Psoas muscle (tissue), 8 donors: ENCODE data around the gene PPP1R9B. TPM values are rescaled to one million over a fixed set of nuclear protein-coding genes. Genes with fewer than 3 reads are reported as not detected.
A peak's percentile ranks its signal among the peaks of the same experiment; 100 is the strongest.

Experiments
- ATAC-seq, 4 donors: fragments of 200-7000 bp; cut with Tn5 transposase; one replicate each; pipeline ENCODE4 v1.9.1; 2020; ENCODE audit warnings: moderate library complexity in 3 of 4, mild to moderate bottlenecking in 2 of 4
- DNase-seq, 2 donors: peaks; one replicate each; pipeline ENCODE4 v3.0.0-alpha.2; 2020
- H3K27ac ChIP-seq: fragments of 200-600 bp; one replicate; pipeline ENCODE4 v1.8.0; 2022
- H3K27me3 ChIP-seq, 3 donors: fragments of 200-600 bp in 1 of 3; one replicate each; pipeline versions ENCODE4 v1.6.1 to v1.8.0; 2013 to 2022; ENCODE audit warnings: low read length in 2 of 3, mild to moderate bottlenecking in 2 of 3, moderate library complexity in 1 of 3; ENCODE audit not compliant: insufficient read depth in 3 of 3
- H3K36me3 ChIP-seq, 2 donors: fragments of 200-600 bp in 1 of 2; one replicate each; pipeline versions ENCODE4 v1.6.1 to v1.8.0; 2013 to 2022; ENCODE audit warnings: low read depth in 1 of 2, mild to moderate bottlenecking in 1 of 2, moderate library complexity in 1 of 2; ENCODE audit not compliant: insufficient read depth in 1 of 2
- H3K4me1 ChIP-seq: fragments of 200-600 bp; one replicate; pipeline ENCODE4 v1.8.0; 2022
- H3K4me3 ChIP-seq: fragments of 200-600 bp; one replicate; pipeline ENCODE4 v1.8.0; 2022; ENCODE audit warnings: mild to moderate bottlenecking
- H3K9me3 ChIP-seq: fragments of 200-600 bp; one replicate; pipeline ENCODE4 v1.8.0; 2022
- WGBS, 3 donors: extraction: QIAGEN DNeasy Blood & Tissue Kit; methylation state at CpG; one replicate each; pipeline versions ENCODE4 v1.1.6 to v1.1.7; 2013; 5-methylcytosine and 5-hydroxymethylcytosine counted together
- intact Hi-C, 2 donors: fragments of 100-400 bp; cut with DNase I; formaldehyde crosslinking; loops; one replicate each; pipeline versions ENCODE4 v1.11.0 to v1.14.2; 2022
- polyA plus RNA-seq, 3 donors: library from polyadenylated mRNA; stranded (reverse); fragments of 200-250 nt; gene quantifications; one replicate each; pipeline ENCODE4 v1.2.3, GENCODE V29; 2013
- total RNA-seq, 4 donors: library from RNA; stranded (reverse); fragmentation: NEBNext Ultra II Directional in 2 of 4; extraction: Animal tissue kit (Norgen Biotek cat#: 25700) in 2 of 4; gene quantifications; one replicate each; pipeline versions ENCODE4 v1.2.1 to v1.2.4, GENCODE V29; 2021 to 2023
- TF ChIP-seq, protein P1 (sequence below): fragments of 200-600 bp; IDR thresholded peaks from one replicate; pipeline ENCODE4 v1.8.0; 2022; ENCODE audit warnings: antibody characterized with exemption
- donor health status: healthy with polysubstance abuse.
- donor health status: DM: no; HTN: no; CAD: no; lungs with moderate emphysema.
- donor health status: Bipolar disorder and iron deficiency.
- donor health status: healthy.
- donor health status: DM: yes; HTN: yes; CAD: no.
- donor health status: DM: no; HTN: no; CAD: no.
- donor health status: DM: no; HTN: no; CAD: no.
- donor health status: DM: yes; HTN: yes; CAD: no.

PPP1R9B gene
- total and polyA plus RNA-seq, 7 donors: 7.0 to 26.5 (median 15.1) TPM

DNA sequence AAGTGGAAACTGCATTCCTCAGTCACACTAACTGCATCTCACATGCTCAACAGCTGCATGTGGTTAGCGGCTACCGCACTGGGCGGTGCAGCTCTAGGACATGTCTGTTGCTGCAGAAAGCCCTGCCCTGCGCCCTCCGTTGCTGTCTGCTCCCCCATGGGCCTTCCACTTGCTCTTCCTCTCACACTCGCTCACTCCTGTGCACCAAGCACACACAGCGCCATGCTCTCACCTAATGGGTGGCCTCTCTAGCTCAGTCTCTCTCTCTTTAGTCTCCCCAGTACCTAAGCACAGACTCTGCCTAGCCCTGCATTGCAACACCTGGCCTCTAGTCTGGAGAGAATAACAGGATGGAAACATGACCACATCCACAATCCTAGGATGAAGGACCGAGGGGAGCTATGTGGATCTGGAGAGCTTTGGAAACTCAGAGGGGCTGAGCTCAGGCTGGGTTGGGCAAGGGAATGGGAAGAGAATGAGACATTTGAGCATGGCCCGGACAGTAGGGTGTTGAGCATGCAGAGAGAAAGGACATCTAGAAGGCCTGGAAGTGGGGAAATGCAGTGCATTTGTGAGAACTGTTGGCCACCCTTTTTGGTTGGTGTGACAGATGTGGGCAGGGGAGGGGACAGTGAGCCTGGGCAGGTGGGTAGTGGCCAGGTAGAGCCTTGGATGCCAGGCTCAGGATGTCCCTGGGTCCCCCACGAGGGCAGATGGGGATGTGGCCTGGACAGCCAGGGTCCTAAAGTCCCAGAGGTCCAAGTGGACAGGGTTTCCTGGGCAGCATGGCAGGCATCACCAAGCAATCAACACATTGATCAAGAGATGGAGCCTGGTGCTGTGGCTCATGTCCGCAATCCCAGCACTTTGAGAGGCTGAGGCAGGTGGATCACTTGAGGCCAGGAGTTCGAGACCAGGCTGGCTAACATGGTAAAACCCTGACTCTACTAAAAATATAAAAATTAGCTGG, 31.4 kb upstream of the PPP1R9B start:
- intact Hi-C loops: no loop called here
- 73 to 77% (median 76%) methylated on average over 12 of the region's 12 CpGs for WGBS, 3 donors
- Histone ChIP-seq H3K27ac (no peak overlapping the region), H3K9me3 (no peaks in the 10 kb centered on the region), H3K36me3 (no peaks in the 10 kb centered on the region), H3K4me1 (peaks cover 21% of the 10 kb centered on the region), H3K27me3 (no peaks in the 10 kb centered on the region), H3K4me3 (no peak overlapping the region)
- TF ChIP-seq, protein P1, sequence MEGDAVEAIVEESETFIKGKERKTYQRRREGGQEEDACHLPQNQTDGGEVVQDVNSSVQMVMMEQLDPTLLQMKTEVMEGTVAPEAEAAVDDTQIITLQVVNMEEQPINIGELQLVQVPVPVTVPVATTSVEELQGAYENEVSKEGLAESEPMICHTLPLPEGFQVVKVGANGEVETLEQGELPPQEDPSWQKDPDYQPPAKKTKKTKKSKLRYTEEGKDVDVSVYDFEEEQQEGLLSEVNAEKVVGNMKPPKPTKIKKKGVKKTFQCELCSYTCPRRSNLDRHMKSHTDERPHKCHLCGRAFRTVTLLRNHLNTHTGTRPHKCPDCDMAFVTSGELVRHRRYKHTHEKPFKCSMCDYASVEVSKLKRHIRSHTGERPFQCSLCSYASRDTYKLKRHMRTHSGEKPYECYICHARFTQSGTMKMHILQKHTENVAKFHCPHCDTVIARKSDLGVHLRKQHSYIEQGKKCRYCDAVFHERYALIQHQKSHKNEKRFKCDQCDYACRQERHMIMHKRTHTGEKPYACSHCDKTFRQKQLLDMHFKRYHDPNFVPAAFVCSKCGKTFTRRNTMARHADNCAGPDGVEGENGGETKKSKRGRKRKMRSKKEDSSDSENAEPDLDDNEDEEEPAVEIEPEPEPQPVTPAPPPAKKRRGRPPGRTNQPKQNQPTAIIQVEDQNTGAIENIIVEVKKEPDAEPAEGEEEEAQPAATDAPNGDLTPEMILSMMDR: no peak
- DNase-seq: peak; percentile 16 to 44
- ATAC-seq: no peak

DNA sequence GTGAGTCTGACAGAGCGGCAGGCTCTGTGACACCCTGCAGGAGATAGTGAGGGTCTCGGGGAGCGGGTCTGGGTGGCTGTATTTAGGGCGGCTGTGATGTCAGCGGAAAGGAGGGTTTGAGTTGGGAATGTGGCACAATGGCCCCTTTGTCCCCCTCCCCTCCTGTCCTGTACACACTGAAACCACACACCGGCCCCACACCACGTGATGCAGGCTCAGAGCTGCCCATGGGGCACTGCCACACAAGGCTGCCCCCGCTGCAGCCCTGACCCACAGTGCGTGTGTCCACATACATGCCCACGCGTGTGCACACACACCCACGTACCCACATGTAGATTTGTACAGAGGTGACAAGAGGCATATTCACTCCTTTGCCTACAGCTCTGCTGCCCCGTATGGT, 30.7 kb upstream of the PPP1R9B start:
- WGBS, 3 donors: 83 to 87% (median 87%) methylated on average over 13 of the region's 13 CpGs
- peaks cover 0 to 6% of the 10 kb centered on the region in 2 donors for H3K36me3 ChIP-seq
- H3K9me3 ChIP-seq: no peaks in the 10 kb centered on the region
- no peaks in the 10 kb centered on the region for H3K27me3 ChIP-seq
- H3K4me3 ChIP-seq: no peak overlapping the region
- DNase-seq: peak; percentile 13 to 47
- intact Hi-C loops: no loop called here
- H3K4me1 ChIP-seq: peaks cover 27% of the 10 kb centered on the region
- ATAC-seq: no peak
- TF ChIP-seq, protein P1: no peak
- H3K27ac ChIP-seq: no peak overlapping the region

DNA sequence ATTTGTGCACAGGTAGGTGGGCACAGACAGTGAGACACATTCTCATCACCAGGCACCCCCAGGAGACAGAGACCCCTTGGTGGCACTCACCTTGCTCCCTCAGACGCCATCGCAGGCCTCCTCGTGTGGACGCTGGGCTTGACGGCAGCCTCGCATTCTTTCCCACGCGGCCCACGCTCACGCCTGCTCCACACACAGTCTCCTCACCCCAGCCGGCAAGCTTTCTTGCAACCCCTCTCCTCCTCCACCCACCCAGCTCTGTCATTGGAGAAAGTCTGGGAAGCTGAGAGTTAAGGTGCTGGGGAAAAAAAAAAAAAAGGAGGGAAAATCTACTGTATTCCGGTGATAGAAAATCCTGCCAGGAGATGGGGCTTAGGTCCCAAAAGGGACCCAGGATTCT, 30.1 kb upstream of the PPP1R9B start:
- intact Hi-C loops: no loop called here
- H3K27ac ChIP-seq: no peak overlapping the region
- DNase-seq (peak; percentile 8 to 50), ATAC-seq (no peak)
- no peaks in the 10 kb centered on the region for H3K9me3 ChIP-seq
- peaks cover 32% of the 10 kb centered on the region for H3K4me1 ChIP-seq
- TF ChIP-seq, protein P1: no peak
- H3K27me3 ChIP-seq: no peaks in the 10 kb centered on the region
- H3K36me3 ChIP-seq: peaks cover 0 to 12% of the 10 kb centered on the region in 2 donors
- H3K4me3 ChIP-seq: no peak overlapping the region
- 79 to 82% (median 80%) methylated on average over 12 of the region's 12 CpGs for WGBS, 3 donors

DNA sequence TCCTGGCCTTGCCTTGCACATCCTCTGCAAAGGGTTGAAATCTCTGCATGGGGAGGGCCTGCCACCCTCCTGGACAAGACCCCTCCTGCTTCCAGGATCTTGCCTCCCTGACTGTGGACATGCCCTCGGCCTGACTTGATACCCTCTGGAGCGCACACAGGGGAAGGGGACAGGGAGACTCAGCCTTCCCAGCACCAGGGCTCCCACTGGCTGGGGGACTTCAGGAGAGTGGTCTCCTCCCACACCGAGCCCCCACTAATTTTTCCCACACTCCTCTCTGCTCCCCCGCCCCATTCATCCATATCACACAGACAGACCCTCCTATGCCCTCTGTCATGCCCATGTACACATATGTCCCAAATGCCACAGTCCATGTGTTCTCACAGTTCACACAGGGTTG, 29.6 kb upstream of the PPP1R9B start:
- no peak overlapping the region for H3K4me3 ChIP-seq
- DNase-seq (peak; percentile 9 to 42), ATAC-seq (no peak)
- no peak overlapping the region for H3K27ac ChIP-seq
- H3K4me1 ChIP-seq: peaks cover 34% of the 10 kb centered on the region
- intact Hi-C loops: no loop called here
- peaks cover 0 to 17% of the 10 kb centered on the region in 2 donors for H3K36me3 ChIP-seq
- H3K9me3 ChIP-seq: no peaks in the 10 kb centered on the region
- WGBS, 3 donors: 88 to 96% (median 90%) methylated on average over 3 to 4 of the region's 4 CpGs
- TF ChIP-seq, protein P1: no peak
- H3K27me3 ChIP-seq: no peaks in the 10 kb centered on the region
